Stimulated activated CD8-positive, alpha-beta memory T cell treated with anti-CD3 and anti-CD28 coated beads, Interleukin-15, amount 100 ng/mL, for 4 hours (primary cell): ENCODE data around the gene ANKRD24.
"Not testable (repeated sequence)": the region's sequence is repeated elsewhere in the genome, so short reads cannot be mapped to it uniquely, and the experiment has no call there.

ENCODE experiments used
- DNase-seq, 2 donors: peaks; one replicate each; pipeline ENCODE4 v3.0.0-alpha.2; 2020; ENCODE audit warnings: low read depth in 2 of 2

ANKRD24 gene

DNA sequence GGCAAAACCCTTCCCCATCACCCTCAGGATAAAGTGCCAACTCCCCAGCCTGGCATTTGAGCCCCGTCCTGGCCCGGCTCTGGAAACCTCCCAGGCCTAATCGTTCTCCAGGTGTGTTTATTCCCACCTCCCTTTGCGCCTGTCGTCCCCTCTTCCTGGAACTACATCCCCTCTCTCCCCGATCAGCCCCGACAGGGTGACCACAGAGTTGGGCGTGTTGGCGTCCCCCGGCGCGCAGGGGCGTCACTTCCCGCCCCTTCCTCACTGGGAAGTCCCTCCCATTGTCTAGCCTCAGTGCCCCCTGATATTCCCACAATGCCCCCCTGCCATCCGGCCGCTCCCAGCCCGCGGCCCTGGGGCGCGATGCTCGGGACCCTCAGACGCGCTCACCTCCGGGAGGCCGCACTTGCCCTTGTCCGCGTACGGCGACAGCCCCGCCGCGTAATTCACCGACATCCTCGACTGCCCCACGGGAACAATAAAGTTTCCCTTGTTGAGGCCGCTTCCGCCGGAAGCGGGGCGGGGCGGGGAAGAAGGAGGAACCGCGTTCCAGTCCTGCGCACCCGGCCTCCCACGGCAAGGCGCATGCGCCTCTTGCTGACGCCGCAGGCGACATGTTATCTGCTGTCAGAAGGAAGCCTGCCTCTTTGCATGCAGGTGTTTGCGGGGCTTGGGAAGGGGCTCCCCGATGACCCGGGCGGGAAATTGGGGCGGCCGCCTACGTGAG is at the start of gene ANKRD24, which contains the start of gene SIRT6:
Gene ANKRD24 (plus strand): TSS at position 606 of the 727 bp plus-strand sequence. CDS start 3,737 bp downstream, outside the sequence.
Gene SIRT6 (minus strand): TSS at position 480 of the 727 bp plus-strand sequence. CDS start 24 bp downstream, at position 456.
- DNase-seq, result peak; percentile 92 to 93

- no peak for DNase-seq
These were observed 48.1 kb upstream of the ANKRD24 start for GRCh38 chr19:4134351-4134750.

- DNase-seq, result not testable (repeated sequence)
These were observed 47.1 kb upstream of the ANKRD24 start for GRCh38 chr19:4135386-4135785.

- no peak for DNase-seq
These were observed 45.8 kb upstream of the ANKRD24 start for GRCh38 chr19:4136680-4137088.

- DNase-seq, result no peak
These were observed 44.0 kb upstream of the ANKRD24 start for GRCh38 chr19:4138445-4138844.

GRCh38 chr19:4139614-4140236 is 42.8 kb upstream of the ANKRD24 start:
- peak; percentile 59 to 75 for DNase-seq

GRCh38 chr19:4140237-4140711 is 42.2 kb upstream of the ANKRD24 start:
- no peak for DNase-seq

DNA sequence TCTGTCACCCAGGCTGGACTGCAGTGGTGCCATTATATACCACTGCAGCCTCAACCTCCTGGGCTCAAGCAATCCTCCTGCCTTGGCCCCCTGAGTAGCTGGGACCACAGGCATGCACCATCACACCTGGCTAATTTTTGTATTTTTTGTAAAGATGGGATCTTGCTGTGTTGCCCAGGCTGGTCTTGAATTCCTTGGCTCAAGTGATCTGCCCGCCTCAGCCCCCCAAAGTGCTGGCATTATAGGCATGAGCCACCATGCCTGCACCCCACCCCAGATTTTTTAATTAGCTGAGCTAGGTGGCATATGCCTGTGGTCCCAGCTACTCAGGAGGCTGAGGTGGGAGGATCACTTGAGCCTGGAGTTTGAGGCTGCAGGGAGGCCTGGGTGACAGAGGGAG is 39.6 kb upstream of the ANKRD24 start:
- DNase-seq, result not testable (repeated sequence)

- DNase-seq, result no peak
These were observed 37.7 kb upstream of the ANKRD24 start for GRCh38 chr19:4144666-4145249.

GRCh38 chr19:4149518-4150288 is 32.8 kb upstream of the ANKRD24 start:
- no peak for DNase-seq

GRCh38 chr19:4151623-4152022 is 30.9 kb upstream of the ANKRD24 start:
- DNase-seq, result no peak

- DNase-seq, result no peak
These were observed 30.1 kb upstream of the ANKRD24 start for GRCh38 chr19:4152241-4152998.

DNA sequence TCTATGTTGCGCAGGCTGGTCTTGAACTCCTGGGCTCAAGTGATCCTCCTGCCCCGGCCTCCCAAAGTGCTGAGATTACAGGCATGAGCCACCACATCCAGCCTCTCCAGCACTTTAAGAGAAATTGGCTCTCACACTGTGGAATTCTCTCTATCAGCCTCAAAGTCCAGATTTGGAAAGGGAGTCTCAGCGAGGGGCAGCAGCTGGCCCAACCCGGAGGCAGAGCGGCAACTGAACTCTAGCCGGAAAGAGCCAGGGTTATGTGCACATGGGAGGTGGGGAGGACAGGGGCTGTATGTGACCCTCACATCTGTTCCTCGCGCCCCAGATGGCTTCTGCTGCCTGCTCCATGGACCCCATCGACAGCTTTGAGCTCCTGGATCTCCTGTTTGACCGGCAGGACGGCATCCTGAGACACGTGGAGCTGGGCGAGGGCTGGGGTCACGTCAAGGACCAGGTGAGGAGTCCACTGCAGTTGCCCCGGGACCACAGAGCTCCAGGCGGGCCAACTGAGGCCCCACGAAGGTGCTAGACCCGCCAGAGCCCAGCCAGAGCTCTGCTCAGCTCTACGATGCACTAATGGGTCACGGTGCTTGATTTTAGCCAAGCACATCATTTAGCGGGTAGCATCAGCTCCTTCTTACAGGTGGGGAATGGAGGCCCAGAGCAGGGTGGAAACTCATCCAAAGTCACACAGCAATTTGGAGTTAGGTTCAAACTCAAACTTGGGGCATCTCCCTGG is 27.7 kb upstream of the ANKRD24 start:
- DNase-seq, result no peak

DNA sequence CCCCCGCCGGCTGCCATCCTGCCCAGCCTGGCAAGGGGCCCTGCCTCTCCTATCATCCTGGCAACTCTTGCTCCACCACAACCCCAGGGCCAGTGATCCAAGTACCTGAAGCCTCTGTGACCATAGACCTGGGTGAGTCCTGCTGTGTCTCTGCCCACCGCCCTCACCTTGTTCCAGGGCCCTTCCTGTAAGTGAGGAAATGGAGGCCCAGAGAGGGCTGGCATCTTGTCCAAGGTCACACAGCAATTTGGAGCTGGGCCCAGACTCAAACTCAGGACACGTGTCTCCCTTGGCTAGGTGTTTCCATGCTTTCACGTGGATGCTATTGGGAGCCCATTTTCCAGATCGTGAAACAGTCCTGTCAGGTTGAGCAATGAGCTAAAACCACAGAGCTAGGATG is 25.3 kb upstream of the ANKRD24 start:
- DNase-seq, result no peak

GRCh38 chr19:4157971-4158370 is 24.5 kb upstream of the ANKRD24 start:
- not testable (repeated sequence) for DNase-seq

DNA sequence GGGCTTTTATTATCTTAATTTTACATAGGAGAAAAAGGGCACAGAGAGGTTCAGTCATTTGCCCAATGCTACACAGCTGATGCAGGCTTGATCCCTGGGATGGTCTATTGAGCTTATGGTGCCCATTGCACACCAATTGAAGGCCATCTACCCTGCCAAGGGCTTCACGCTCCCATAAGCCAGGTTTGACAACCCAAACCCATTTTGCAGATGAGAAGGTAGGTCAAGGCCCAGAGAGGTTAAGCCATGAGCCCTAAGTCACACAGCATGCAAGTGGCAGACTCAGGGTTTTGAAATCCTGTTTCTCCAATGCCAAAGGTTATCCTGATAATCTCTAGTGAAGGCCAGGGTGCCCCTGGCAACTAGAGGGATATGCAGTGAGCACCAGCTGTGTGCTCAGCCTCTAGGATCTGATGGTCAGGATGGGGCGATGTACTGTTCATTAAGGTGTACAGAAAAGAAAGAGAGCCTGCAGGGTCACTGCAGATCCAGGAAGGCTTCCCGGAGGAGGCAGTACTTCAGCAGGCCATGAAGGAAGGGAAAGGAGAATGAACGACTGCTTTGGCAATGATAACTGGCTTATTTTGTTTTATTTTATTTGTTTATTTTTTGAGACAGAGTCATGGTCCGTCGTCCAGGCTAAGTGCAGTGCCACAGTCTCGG is 20.9 kb upstream of the ANKRD24 start:
- DNase-seq, result no peak

GRCh38 chr19:4164262-4164661 is 18.2 kb upstream of the ANKRD24 start:
- no peak for DNase-seq

DNA sequence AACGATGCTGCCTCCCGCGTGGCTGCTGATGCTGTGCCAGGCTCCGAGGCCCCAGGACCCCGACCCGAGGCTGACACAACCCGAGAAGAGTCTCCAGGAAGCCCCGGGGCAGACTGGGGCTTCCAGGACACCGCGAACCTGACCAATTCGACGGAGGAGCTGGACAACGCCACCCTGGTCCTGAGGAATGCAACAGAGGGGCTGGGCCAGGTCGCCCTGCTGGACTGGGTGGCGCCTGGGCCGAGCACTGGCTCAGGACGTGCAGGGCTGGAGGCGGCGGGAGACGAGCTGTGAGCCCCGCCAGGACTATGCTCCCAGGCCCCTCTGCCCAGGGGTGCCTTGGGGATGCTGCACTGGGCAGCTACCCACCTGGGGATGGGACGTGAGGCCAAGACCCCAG is 10.8 kb upstream of the ANKRD24 start:
- DNase-seq, result no peak

- DNase-seq, result peak in 1 of 2 donors; percentile 17
These were observed 9.5 kb upstream of the ANKRD24 start for GRCh38 chr19:4172861-4173473.
